Epithelial cell of proximal tubule (primary cell): ENCODE data around the gene MYO7B. TPM values are rescaled to one million over a fixed set of nuclear protein-coding genes. Genes with fewer than 3 reads are reported as not detected.
"Not testable (repeated sequence)": the region's sequence is repeated elsewhere in the genome, so short reads cannot be mapped to it uniquely, and the experiment has no call there.

ENCODE experiments used
- DNase-seq: peaks from one replicate; pipeline ENCODE4 v3.0.0-alpha.2; 2011; ENCODE audit warnings: low read depth
- H3K4me3 ChIP-seq: 2 replicates; pipeline ENCODE4 v1.5.1; 2011; ENCODE audit warnings: low read depth, mild to moderate bottlenecking, low read length
- total RNA-seq: library from RNA; depleted of rRNA; stranded (reverse); fragments of >200 nt; gene quantifications from 2 replicates; pipeline ENCODE4 v1.2.3, GENCODE V29; 2015
- TF ChIP-seq, protein P1 (sequence below): conservative IDR thresholded peaks from 2 replicates; pipeline ENCODE4 v1.5.1; 2012; ENCODE audit warnings: low read depth, mild to moderate bottlenecking, low read length

MYO7B gene
- total RNA-seq, 1 donor from 2014 or later = not detected

DNA sequence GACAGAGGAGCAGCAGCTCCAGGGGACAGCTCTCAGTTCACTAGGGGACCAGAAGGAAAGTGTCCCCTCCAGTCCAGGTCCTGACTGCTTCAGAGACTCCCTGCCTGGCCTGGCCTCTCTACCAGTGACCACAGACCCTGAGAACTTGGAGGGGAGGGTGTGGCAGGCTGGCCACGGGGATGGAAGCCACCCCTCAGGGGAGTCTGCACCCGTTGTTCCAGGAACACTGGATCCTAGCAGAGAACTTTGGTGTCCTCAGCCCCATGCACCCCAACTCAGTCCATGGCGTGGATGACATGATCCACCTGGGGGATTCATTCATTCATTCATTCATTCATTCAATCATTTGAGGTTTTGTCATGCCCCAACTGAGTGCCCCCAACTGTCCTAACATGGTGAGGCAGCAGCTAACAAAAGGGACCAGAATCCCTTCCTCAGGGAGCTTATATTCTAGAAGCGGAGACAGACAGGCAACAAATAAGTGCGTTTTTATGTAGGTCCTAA lies 31.9 kb downstream of the MYO7B start:
- TF ChIP-seq, protein P1, sequence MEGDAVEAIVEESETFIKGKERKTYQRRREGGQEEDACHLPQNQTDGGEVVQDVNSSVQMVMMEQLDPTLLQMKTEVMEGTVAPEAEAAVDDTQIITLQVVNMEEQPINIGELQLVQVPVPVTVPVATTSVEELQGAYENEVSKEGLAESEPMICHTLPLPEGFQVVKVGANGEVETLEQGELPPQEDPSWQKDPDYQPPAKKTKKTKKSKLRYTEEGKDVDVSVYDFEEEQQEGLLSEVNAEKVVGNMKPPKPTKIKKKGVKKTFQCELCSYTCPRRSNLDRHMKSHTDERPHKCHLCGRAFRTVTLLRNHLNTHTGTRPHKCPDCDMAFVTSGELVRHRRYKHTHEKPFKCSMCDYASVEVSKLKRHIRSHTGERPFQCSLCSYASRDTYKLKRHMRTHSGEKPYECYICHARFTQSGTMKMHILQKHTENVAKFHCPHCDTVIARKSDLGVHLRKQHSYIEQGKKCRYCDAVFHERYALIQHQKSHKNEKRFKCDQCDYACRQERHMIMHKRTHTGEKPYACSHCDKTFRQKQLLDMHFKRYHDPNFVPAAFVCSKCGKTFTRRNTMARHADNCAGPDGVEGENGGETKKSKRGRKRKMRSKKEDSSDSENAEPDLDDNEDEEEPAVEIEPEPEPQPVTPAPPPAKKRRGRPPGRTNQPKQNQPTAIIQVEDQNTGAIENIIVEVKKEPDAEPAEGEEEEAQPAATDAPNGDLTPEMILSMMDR = no peak

DNA sequence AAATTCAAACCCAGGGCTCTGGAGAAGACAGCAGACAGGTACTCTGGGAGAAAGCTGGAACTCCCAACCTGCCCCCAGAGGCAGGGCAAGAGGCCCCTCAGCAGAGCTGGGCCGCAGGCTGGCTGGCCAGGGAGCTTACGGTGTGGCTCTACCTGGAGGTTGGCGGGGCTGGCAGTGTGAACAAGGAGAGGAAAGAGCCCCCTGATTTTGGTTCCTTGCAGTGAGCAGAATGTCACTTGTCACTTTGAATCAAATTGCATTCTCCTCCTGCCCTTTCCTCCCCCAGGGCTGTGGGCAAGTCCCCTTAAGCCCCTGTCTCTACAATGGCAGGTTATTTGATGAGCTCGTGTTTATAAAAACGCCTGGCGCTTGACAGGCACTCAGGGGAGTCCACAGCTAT lies 32.6 kb downstream of the MYO7B start:
- no peak overlapping the region for H3K4me3 ChIP-seq
- no peak for DNase-seq
- TF ChIP-seq, protein P1 = no peak

More for the DNA sequence above, 31.9 kb downstream of the MYO7B start:
- H3K4me3 ChIP-seq = no peak overlapping the region
- no peak for DNase-seq

DNA sequence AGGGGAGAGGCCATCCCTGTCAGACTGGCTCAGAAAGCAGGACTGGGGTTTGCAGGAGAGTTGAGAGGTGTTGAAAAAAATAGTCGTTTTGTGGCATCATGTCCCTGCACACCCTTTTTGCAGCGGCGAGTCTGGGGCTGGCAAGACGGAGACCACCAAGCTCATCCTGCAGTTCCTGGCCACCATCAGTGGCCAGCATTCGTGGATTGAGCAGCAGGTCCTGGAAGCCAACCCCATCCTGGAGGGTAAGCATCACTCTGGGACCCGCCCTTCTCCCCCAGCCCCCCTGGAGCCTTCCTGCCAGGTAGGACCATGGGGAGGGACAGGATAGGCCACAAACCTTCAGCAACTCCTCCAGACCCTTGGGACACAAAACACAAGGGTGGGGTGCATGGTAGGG lies 34.2 kb downstream of the MYO7B start:
- DNase-seq = no peak
- H3K4me3 ChIP-seq = no peak overlapping the region
- TF ChIP-seq, protein P1 = no peak

DNA sequence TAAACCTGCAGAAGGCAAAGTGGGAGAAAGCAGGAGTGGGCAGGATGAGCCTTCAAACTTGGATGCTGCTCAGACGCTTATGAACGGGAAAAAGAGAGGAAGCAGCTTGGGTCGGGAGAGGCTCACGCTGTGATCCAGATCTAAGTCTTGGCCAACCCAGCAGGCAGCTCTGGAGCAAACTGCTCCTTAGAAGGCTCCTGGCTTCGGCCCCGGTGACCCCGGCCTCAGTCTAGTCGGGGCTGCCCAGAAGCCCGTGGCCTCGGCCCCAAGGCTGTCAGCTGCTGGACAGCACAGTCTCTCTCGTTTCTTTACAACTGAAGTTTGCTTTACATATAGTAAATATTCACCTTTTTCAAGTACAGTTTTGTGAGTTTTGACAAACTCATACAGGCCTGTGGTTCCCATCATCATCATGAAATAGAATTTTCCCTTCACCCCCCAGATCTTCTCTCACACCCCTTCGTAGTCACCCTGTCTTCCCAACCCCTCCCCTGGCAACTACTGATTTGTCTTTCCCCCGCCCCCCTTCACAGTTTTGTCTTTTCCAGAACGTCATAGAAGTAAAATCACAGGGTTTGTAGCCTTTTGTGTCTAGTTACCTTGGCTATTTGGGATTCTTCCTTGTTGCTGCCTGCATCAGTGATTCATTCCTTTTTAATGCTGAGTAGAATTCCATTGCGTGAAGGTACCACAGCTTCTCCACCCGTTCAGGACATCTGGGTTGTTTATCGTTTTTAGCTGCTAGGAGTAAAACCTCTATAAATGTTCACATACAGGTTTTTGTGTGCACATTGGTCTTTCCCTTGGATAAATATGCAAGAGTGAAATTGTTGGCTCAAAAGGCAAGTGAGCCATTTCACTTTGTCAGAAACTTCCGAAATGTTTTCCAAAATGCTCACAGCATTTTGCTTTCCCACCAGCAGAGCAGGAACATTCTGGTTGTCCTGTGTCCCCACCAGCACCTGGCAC lies 35.1 kb downstream of the MYO7B start:
- no peak for DNase-seq
- H3K4me3 ChIP-seq = no peak overlapping the region
- TF ChIP-seq, protein P1 = no peak

DNA sequence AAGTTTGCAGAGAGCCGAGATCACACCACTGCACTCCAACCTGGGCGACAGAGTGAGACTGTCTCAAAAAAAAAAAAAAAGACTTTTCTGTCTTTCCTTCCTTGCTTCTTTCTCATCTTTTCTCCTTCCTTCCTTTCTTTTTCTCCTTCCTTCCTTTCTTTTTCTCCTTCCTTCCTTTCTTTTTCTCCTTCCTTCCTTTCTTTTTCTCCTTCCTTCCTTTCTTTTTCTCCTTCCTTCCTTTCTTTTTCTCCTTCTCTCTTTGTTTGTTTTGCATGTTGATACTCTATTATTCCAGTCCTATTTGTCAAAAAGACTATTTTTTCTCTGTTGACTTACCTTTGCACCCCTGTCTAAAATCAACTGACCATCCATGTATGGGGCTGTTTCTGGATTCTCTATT lies 36.9 kb downstream of the MYO7B start:
- H3K4me3 ChIP-seq, DNase-seq: not testable (repeated sequence)

DNA sequence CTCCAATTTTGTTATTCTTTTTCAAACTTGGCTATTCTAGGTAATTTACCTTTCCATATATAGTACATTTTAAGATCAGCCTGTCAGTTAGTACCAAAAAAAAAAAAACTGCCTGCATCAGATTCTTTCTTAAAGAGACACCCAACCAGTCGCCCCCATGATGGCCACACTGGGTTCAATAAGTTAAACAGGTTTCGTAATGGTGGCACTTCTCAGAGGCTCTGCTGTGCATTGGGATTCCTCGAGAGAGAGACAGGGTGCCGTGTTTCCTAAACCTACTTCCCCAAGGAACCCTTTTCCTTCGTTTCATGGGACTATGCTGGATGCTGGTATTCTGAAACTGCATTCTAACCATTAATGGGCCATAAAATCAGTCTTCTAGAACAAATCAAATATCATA lies 37.4 kb downstream of the MYO7B start:
- no peak for DNase-seq
- TF ChIP-seq, protein P1 = no peak
- no peak overlapping the region for H3K4me3 ChIP-seq

DNA sequence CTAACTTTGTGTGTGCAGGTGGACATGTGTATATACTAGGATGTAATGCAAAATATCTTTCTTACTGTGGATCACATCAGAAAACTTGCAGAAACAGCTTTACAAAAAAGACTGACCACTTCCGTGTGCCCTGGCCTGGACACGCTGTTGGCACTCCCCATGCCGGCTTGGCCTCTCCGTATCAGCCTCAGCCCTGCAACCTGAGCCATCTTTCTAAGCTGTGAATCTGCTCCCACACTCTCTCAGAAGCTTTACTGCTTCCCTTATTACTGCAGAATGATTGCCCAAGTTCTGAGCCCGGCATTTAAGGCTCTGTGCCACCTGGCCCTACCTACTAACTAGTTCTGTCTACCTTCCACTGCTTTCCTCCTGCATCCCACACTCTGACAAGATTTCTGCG lies 37.8 kb downstream of the MYO7B start:
- no peak for DNase-seq
- TF ChIP-seq, protein P1 = no peak
- H3K4me3 ChIP-seq = no peak overlapping the region
